DOHH2 (cell line): ENCODE measurements around the gene HK1.
"Not testable (repeated sequence)": the region's sequence is repeated elsewhere in the genome, so short reads cannot be mapped to it uniquely, and the experiment has no call there.

Experiments used
- H3F3A ChIP-seq: fragments of 200-600 bp; sonication (generic), shearing (Covaris generic); 2 replicates; pipeline ENCODE4 v1.6.0; 2016; ENCODE audit warnings: antibody characterized with exemption, mild to moderate bottlenecking; ENCODE audit not compliant: control insufficient read depth, insufficient read depth
- H3K27ac ChIP-seq: fragments of 200-600 bp; sonication (generic); 2 replicates; pipeline ENCODE4 v1.5.1; 2014; ENCODE audit warnings: low read depth, mild to moderate bottlenecking, low read length, moderate library complexity
- H3K27me3 ChIP-seq: fragments of 200-600 bp; sonication (generic); 2 replicates; pipeline ENCODE4 v1.6.1; 2014; ENCODE audit warnings: mild to moderate bottlenecking, low read length, mixed read lengths; ENCODE audit not compliant: control insufficient read depth
- H3K36me3 ChIP-seq: fragments of 200-600 bp; sonication (generic); 2 replicates; pipeline ENCODE4 v1.6.1; 2014; ENCODE audit warnings: mild to moderate bottlenecking, low read length, moderate library complexity, mixed read lengths; ENCODE audit not compliant: control insufficient read depth
- H3K4me1 ChIP-seq: fragments of 200-600 bp; sonication (generic); 2 replicates; pipeline ENCODE4 v1.6.1; 2014; ENCODE audit warnings: mild to moderate bottlenecking, low read length, mixed read lengths; ENCODE audit not compliant: control insufficient read depth
- H3K4me2 ChIP-seq: fragments of 200-600 bp; sonication (generic); 2 replicates; pipeline ENCODE4 v1.6.0; 2014; ENCODE audit warnings: mild to moderate bottlenecking, low read length, moderate library complexity
- H3K4me3 ChIP-seq: fragments of 200-600 bp; sonication (generic); 2 replicates; pipeline ENCODE4 v1.5.1; 2014; ENCODE audit warnings: mild to moderate bottlenecking, low read length, mixed read lengths
- H3K79me2 ChIP-seq: fragments of 200-600 bp; sonication (generic); 2 replicates; pipeline ENCODE4 v1.6.1; 2014; ENCODE audit warnings: mild to moderate bottlenecking, low read length, mixed read lengths; ENCODE audit not compliant: control insufficient read depth
- H3K9me2 ChIP-seq: fragments of 200-600 bp; sonication (generic); replicated peaks from 2 replicates; pipeline ENCODE4 v1.6.1; 2014; ENCODE audit warnings: mild to moderate bottlenecking, low read length, mixed read lengths; ENCODE audit not compliant: control insufficient read depth
- H3K9me3 ChIP-seq: fragments of 200-600 bp; sonication (generic); 2 replicates; pipeline ENCODE4 v1.6.1; 2014; ENCODE audit warnings: antibody characterized with exemption, low read length, mixed read lengths; ENCODE audit not compliant: control insufficient read depth, insufficient read depth
- H4K20me1 ChIP-seq: fragments of 200-600 bp; sonication (generic); 2 replicates; pipeline ENCODE4 v1.6.0; 2014; ENCODE audit warnings: low read depth, mild to moderate bottlenecking, antibody characterized with exemption, low read length, moderate library complexity; ENCODE audit not compliant: control insufficient read depth, insufficient read depth
- CTCF ChIP-seq: fragments of 200-600 bp; sonication (generic); IDR thresholded peaks from one replicate; pipeline ENCODE4 v1.5.1; 2014; ENCODE audit warnings: antibody characterized with exemption, mild to moderate bottlenecking, low read depth, low read length; ENCODE audit not compliant: poor library complexity, severe bottlenecking
- EZH2phosphoT487 ChIP-seq: fragments of 200-600 bp; sonication (generic); IDR thresholded peaks from 2 replicates; pipeline ENCODE4 v1.6.1; 2017; ENCODE audit warnings: borderline replicate concordance, mild to moderate bottlenecking, antibody characterized with exemption, low read length, moderate library complexity, mixed read lengths

HK1 gene

GRCh38 chr10:69281507-69282413, 3.5 kb downstream of the HK1 start:
- no peak overlapping the region for H3K4me2 ChIP-seq
- no peaks in the 10 kb centered on the region for H3K9me2 ChIP-seq
- no peaks in the 10 kb centered on the region for H3K79me2 ChIP-seq
- H3K27ac ChIP-seq = no peak overlapping the region
- H3K4me3 ChIP-seq = no peak overlapping the region
- no peak for TF ChIP-seq EZH2phosphoT487
- H4K20me1 ChIP-seq = no peaks in the 10 kb centered on the region
- H3K9me3 ChIP-seq = no peaks in the 10 kb centered on the region
- peaks cover 31% of the 10 kb centered on the region for H3K4me1 ChIP-seq
- H3K36me3 ChIP-seq = no peaks in the 10 kb centered on the region
- H3F3A ChIP-seq = no peaks in the 10 kb centered on the region
- no peaks in the 10 kb centered on the region for H3K27me3 ChIP-seq

GRCh38 chr10:69284402-69284801, 6.1 kb downstream of the HK1 start:
- H3K9me2 ChIP-seq, H3K27me3 ChIP-seq, H3F3A ChIP-seq, H3K4me3 ChIP-seq, H3K27ac ChIP-seq, H3K4me2 ChIP-seq, H4K20me1 ChIP-seq, H3K9me3 ChIP-seq, H3K36me3 ChIP-seq, H3K79me2 ChIP-seq: not testable (repeated sequence)
- H3K4me1 ChIP-seq = peaks cover 18% of the 10 kb centered on the region

- no peaks in the 10 kb centered on the region for H3K36me3 ChIP-seq
- H3K79me2 ChIP-seq = no peaks in the 10 kb centered on the region
Measured at GRCh38 chr10:69285699-69286098, 7.4 kb downstream of the HK1 start.

GRCh38 chr10:69287181-69287580, 8.9 kb downstream of the HK1 start:
- no peaks in the 10 kb centered on the region for H3K36me3 ChIP-seq
- H3K79me2 ChIP-seq = no peaks in the 10 kb centered on the region
- no peaks in the 10 kb centered on the region for H3K9me3 ChIP-seq
- H3K27me3 ChIP-seq = no peaks in the 10 kb centered on the region; the same call in 1 of the 2 replicates
- no peaks in the 10 kb centered on the region for H3F3A ChIP-seq
- no peaks in the 10 kb centered on the region for H4K20me1 ChIP-seq
- no peak overlapping the region for H3K4me2 ChIP-seq
- no peaks in the 10 kb centered on the region for H3K9me2 ChIP-seq
- H3K4me3 ChIP-seq = no peak overlapping the region
- TF ChIP-seq EZH2phosphoT487 (no peak), CTCF (no peak)
- H3K4me1 ChIP-seq = no peaks in the 10 kb centered on the region
- no peak overlapping the region for H3K27ac ChIP-seq

More at GRCh38 chr10:69285699-69286098, 7.4 kb downstream of the HK1 start:
- Histone ChIP-seq H3K4me2 (no peak overlapping the region), H3K4me1 (peaks cover 6% of the 10 kb centered on the region), H3K4me3 (no peak overlapping the region), H3K9me3 (no peaks in the 10 kb centered on the region), H3K9me2 (no peaks in the 10 kb centered on the region), H3K27me3 (no peaks in the 10 kb centered on the region), H3F3A (no peaks in the 10 kb centered on the region), H3K27ac (no peak overlapping the region), H4K20me1 (no peaks in the 10 kb centered on the region)
- TF ChIP-seq EZH2phosphoT487 (no peak), CTCF (no peak)
